A673 (cell line): ENCODE measurements around the gene RNF217. TPM values are rescaled to one million over a fixed set of nuclear protein-coding genes. Genes with fewer than 3 reads are reported as not detected.

Experiments
- BruUV-seq: library from RNA; stranded (reverse); fragments of 400-500 nt; replicated peaks from 2 replicates; lab custom pipeline; 2021; lab: Mats Ljungman, UMichigan
- CTCF ChIA-PET: fragments of 300-600 bp; sonication (Branson Sonifier 250); formaldehyde crosslinking; loops from one replicate; lab custom pipeline; 2022; ENCODE audit warnings: antibody characterized with exemption; lab: Charles Lee
- POLR2A ChIA-PET: fragments of 300-600 bp; sonication (Branson Sonifier 250); formaldehyde crosslinking; loops from one replicate; lab custom pipeline; 2022; ENCODE audit warnings: antibody characterized with exemption; ENCODE audit not compliant: low non-redundant PET; lab: Charles Lee
- DNase-seq: peaks from one replicate; pipeline ENCODE4 v3.0.0-alpha.2; 2015; ENCODE audit warnings: low spot score
- H3K27ac ChIP-seq: fragments of 200-600 bp; sonication (generic); 2 replicates; pipeline ENCODE4 v1.5.1; 2016; ENCODE audit warnings: mixed run types, low read depth, mild to moderate bottlenecking, mixed read lengths, antibody characterized with exemption, low read length; ENCODE audit not compliant: poor library complexity, severe bottlenecking
- H3K27me3 ChIP-seq: fragments of 200-600 bp; sonication (generic); replicated peaks from 2 replicates; pipeline ENCODE4 v1.6.1; 2017; ENCODE audit warnings: mixed run types, low read depth, mild to moderate bottlenecking, mixed read lengths, antibody characterized with exemption, low read length; ENCODE audit not compliant: insufficient read depth, poor library complexity
- H3K36me3 ChIP-seq: fragments of 200-600 bp; sonication (generic); 2 replicates; pipeline ENCODE4 v1.6.1; 2016; ENCODE audit warnings: mixed run types, mild to moderate bottlenecking, mixed read lengths, antibody characterized with exemption, low read length; ENCODE audit not compliant: insufficient read depth, poor library complexity, severe bottlenecking
- H3K4me1 ChIP-seq: fragments of 200-600 bp; sonication (generic); 2 replicates; pipeline ENCODE4 v1.6.1; 2017; ENCODE audit warnings: mixed run types, mild to moderate bottlenecking, mixed read lengths, antibody characterized with exemption, low read length; ENCODE audit not compliant: insufficient read depth, poor library complexity, severe bottlenecking
- H3K4me3 ChIP-seq: fragments of 200-600 bp; sonication (generic); 2 replicates; pipeline ENCODE4 v1.5.1; 2016; ENCODE audit warnings: low read depth, mixed run types, mild to moderate bottlenecking, mixed read lengths, low read length; ENCODE audit not compliant: poor library complexity, severe bottlenecking
- H3K9me3 ChIP-seq: fragments of 200-600 bp; sonication (generic); 2 replicates; pipeline ENCODE4 v1.6.1; 2016; ENCODE audit warnings: mixed run types, low read depth, mild to moderate bottlenecking, mixed read lengths, antibody characterized with exemption, low read length; ENCODE audit not compliant: poor library complexity, severe bottlenecking
- CTCF ChIP-seq: fragments of 300-800, 200-600 bp; sonication (generic); conservative IDR thresholded peaks from 2 replicates; pipeline ENCODE4 v1.5.1; 2017; ENCODE audit warnings: low read depth, mild to moderate bottlenecking, antibody characterized with exemption, low read length, moderate library complexity, mixed read lengths
- EZH2 ChIP-seq: fragments of 200-600 bp; sonication (generic); IDR thresholded peaks from 2 replicates; pipeline ENCODE4 v1.6.1; 2017; ENCODE audit warnings: borderline replicate concordance, low read depth, mild to moderate bottlenecking, mixed read lengths, antibody characterized with exemption, low read length; ENCODE audit not compliant: poor library complexity, severe bottlenecking
- intact Hi-C: fragments of 100-400 bp; cut with micrococcal nuclease; formaldehyde crosslinking; loops from one replicate; pipeline ENCODE4 v1.10.0; 2022; ENCODE audit not compliant: unreplicated experiment
- total RNA-seq: library from RNA; stranded (reverse); gene quantifications from 2 replicates; pipeline ENCODE4 v1.2.3, GENCODE V29; 2021

RNF217 gene
- total RNA-seq, 1 experiment from 2014 or later, result 20.6 TPM

GRCh38 chr6:124928851-124929250, 33.4 kb upstream of the RNF217 start:
- no peak overlapping the region for H3K4me3 ChIP-seq
- no peaks in the 10 kb centered on the region for H3K4me1 ChIP-seq
- DNase-seq, result no peak
- no peaks in the 10 kb centered on the region for H3K27me3 ChIP-seq
- no peak for TF ChIP-seq EZH2
- TF ChIP-seq CTCF, result no peak
- intact Hi-C loops, result no loop called here
- BruUV-seq, result no TSS peak
- no peaks in the 10 kb centered on the region for H3K9me3 ChIP-seq
- CTCF ChIA-PET, result no interaction called here
- POLR2A ChIA-PET, result no interaction called here
- no peaks in the 10 kb centered on the region for H3K36me3 ChIP-seq
- H3K27ac ChIP-seq, result no peak overlapping the region

GRCh38 chr6:124937645-124938044, 24.6 kb upstream of the RNF217 start:
- POLR2A ChIA-PET, result no interaction called here
- no peaks in the 10 kb centered on the region for H3K27me3 ChIP-seq
- TF ChIP-seq CTCF, result no peak
- no peak for TF ChIP-seq EZH2
- no TSS peak for BruUV-seq
- intact Hi-C loops, result no loop called here
- CTCF ChIA-PET, result no interaction called here
- no peak overlapping the region for H3K4me3 ChIP-seq
- H3K9me3 ChIP-seq, result no peaks in the 10 kb centered on the region
- no peaks in the 10 kb centered on the region for H3K36me3 ChIP-seq
- H3K4me1 ChIP-seq, result no peaks in the 10 kb centered on the region
- H3K27ac ChIP-seq, result no peak overlapping the region
- no peak for DNase-seq

GRCh38 chr6:124941259-124941658, 21.0 kb upstream of the RNF217 start:
- ChIA-PET CTCF (no interaction called here), POLR2A (no interaction called here)
- TF ChIP-seq CTCF (no peak), EZH2 (no peak)
- intact Hi-C loops, result no loop called here
- H3K4me1 ChIP-seq, result no peaks in the 10 kb centered on the region
- no peaks in the 10 kb centered on the region for H3K27me3 ChIP-seq
- H3K4me3 ChIP-seq, result no peak overlapping the region
- H3K27ac ChIP-seq, result no peak overlapping the region
- H3K9me3 ChIP-seq, result no peaks in the 10 kb centered on the region
- H3K36me3 ChIP-seq, result no peaks in the 10 kb centered on the region
- DNase-seq, result no peak
- BruUV-seq, result no TSS peak
